DOHH2 (cell line): ENCODE results near the gene VWA5B1.
A peak's percentile ranks its signal among the peaks of the same experiment; 100 is the strongest.

Experiments
- EZH2phosphoT487 ChIP-seq: fragments of 200-600 bp; sonication (generic); IDR thresholded peaks from 2 replicates; pipeline ENCODE4 v1.6.1; 2017; ENCODE audit warnings: borderline replicate concordance, mild to moderate bottlenecking, antibody characterized with exemption, low read length, moderate library complexity, mixed read lengths
- TF ChIP-seq, protein P1 (sequence below): fragments of 200-600 bp; sonication (generic); IDR thresholded peaks from one replicate; pipeline ENCODE4 v1.5.1; 2014; ENCODE audit warnings: antibody characterized with exemption, mild to moderate bottlenecking, low read depth, low read length; ENCODE audit not compliant: poor library complexity, severe bottlenecking

DNA sequence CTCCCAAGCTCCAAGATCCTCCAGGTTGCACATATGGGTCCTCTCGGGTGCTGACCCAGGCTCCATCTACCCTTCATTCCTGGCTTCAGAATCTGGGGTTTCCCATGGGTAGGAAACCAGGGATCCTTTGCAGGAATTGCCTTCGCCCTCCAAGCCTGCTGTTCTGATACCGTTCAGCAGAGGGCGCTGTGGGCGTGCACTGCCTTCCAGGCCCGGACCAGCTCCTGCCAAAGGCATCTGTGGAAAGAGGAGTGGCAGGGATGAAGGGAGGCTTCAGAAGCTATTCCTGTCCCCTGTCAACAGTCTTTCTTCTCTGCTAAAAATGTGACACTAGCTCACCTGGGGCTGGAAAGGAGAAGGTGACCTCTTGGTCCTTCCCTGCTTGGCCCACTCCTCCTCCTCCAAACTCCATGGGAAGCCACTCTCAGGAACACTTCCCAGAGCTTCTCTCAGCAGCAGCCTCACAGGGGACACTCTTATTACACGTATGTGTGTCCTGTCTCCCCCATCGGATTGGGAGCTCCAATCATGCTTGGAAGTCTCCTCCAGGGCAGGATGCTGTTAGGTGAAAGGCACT lies 71.2 kb downstream of the VWA5B1 start:
- no peak for TF ChIP-seq EZH2phosphoT487
- TF ChIP-seq, protein P1, sequence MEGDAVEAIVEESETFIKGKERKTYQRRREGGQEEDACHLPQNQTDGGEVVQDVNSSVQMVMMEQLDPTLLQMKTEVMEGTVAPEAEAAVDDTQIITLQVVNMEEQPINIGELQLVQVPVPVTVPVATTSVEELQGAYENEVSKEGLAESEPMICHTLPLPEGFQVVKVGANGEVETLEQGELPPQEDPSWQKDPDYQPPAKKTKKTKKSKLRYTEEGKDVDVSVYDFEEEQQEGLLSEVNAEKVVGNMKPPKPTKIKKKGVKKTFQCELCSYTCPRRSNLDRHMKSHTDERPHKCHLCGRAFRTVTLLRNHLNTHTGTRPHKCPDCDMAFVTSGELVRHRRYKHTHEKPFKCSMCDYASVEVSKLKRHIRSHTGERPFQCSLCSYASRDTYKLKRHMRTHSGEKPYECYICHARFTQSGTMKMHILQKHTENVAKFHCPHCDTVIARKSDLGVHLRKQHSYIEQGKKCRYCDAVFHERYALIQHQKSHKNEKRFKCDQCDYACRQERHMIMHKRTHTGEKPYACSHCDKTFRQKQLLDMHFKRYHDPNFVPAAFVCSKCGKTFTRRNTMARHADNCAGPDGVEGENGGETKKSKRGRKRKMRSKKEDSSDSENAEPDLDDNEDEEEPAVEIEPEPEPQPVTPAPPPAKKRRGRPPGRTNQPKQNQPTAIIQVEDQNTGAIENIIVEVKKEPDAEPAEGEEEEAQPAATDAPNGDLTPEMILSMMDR, result peak; percentile 97
